HG03469 (cell line): Measurements from ENCODE around the gene SLC35B2.

Experiments
- ATAC-seq: cut with Tn5 transposase; IDR thresholded peaks from one replicate; pipeline ENCODE4 v1.9.1; 2021; ENCODE audit warnings: mild to moderate bottlenecking, moderate library complexity, moderate number of reproducible peaks; ENCODE audit not compliant: unreplicated experiment

SLC35B2 gene

GRCh38 chr6:44255105-44255808, 2.1 kb downstream of the SLC35B2 start:
- no peak for ATAC-seq

- ATAC-seq, result no peak
These were observed 2.9 kb downstream of the SLC35B2 start for GRCh38 chr6:44254191-44255104.

GRCh38 chr6:44253307-44254101, 3.8 kb downstream of the SLC35B2 start:
- no peak for ATAC-seq

- ATAC-seq, result no peak
These were observed 5.5 kb downstream of the SLC35B2 start for GRCh38 chr6:44251576-44252524.

- no peak for ATAC-seq
These were observed 6.6 kb downstream of the SLC35B2 start for GRCh38 chr6:44250718-44251123.

- ATAC-seq, result no peak
These were observed 7.1 kb downstream of the SLC35B2 start for GRCh38 chr6:44250067-44250717.

- ATAC-seq, result no peak
These were observed 8.1 kb downstream of the SLC35B2 start for GRCh38 chr6:44249082-44249748.

- no peak for ATAC-seq
These were observed 8.7 kb downstream of the SLC35B2 start for GRCh38 chr6:44248579-44248978.

GRCh38 chr6:44247338-44248302, 9.7 kb downstream of the SLC35B2 start:
- ATAC-seq, result no peak

- ATAC-seq, result peak; percentile 42
These were observed 10.5 kb downstream of the SLC35B2 start, which contains the start of gene HSP90AB1 for GRCh38 chr6:44246663-44247337. Gene HSP90AB1, plus strand, starts transcription at chr6:44247101. Its CDS starts 1,529 bp downstream, at chr6:44248630.

GRCh38 chr6:44245912-44246662, 11.2 kb downstream of the SLC35B2 start:
- ATAC-seq, result peak; percentile 27

GRCh38 chr6:44245391-44245911, 11.9 kb downstream of the SLC35B2 start:
- ATAC-seq, result no peak

- ATAC-seq, result no peak
These were observed 14.0 kb downstream of the SLC35B2 start for GRCh38 chr6:44243345-44243744.

GRCh38 chr6:44238687-44239350, 18.5 kb downstream of the SLC35B2 start:
- ATAC-seq, result no peak

- ATAC-seq, result no peak
These were observed 19.4 kb downstream of the SLC35B2 start for GRCh38 chr6:44237813-44238433.
